ENCODE measurements around the gene LGALS1.

GRCh38 chr22:37681556-37682049 lies 6.2 kb downstream of the LGALS1 start:
- TF ChIP-seq POLR2AphosphoS5 (IDR thresholded peaks at IDR 0.05; ENCODE audit: low read depth, low read length): no peak
- TF ChIP-seq CTCF (IDR thresholded peaks at IDR 0.05 in 2 of 3, conservative IDR thresholded peaks at IDR 0.05 in 1 of 3; ENCODE audit: borderline replicate concordance in 1 of 3, insufficient read depth in 1 of 3, low read depth in 2 of 3, low read length in 2 of 3): peak in 2 of 3 experiments; percentile 92 to 96; a peak in 4 of 6 replicates
- TF ChIP-seq SRF (IDR thresholded peaks at IDR 0.05; ENCODE audit: low read depth): no peak
- no peak for TF ChIP-seq POLR2A (IDR thresholded peaks at IDR 0.05; ENCODE audit: borderline replicate concordance, extremely low read depth, insufficient read depth, insufficient read length)
- TF ChIP-seq SP1 (IDR thresholded peaks at IDR 0.05; ENCODE audit: low read depth): no peak

Measured in HCT116 (cell line).